ENCODE measurements around the gene ITPR1.

ITPR1 gene

DNA sequence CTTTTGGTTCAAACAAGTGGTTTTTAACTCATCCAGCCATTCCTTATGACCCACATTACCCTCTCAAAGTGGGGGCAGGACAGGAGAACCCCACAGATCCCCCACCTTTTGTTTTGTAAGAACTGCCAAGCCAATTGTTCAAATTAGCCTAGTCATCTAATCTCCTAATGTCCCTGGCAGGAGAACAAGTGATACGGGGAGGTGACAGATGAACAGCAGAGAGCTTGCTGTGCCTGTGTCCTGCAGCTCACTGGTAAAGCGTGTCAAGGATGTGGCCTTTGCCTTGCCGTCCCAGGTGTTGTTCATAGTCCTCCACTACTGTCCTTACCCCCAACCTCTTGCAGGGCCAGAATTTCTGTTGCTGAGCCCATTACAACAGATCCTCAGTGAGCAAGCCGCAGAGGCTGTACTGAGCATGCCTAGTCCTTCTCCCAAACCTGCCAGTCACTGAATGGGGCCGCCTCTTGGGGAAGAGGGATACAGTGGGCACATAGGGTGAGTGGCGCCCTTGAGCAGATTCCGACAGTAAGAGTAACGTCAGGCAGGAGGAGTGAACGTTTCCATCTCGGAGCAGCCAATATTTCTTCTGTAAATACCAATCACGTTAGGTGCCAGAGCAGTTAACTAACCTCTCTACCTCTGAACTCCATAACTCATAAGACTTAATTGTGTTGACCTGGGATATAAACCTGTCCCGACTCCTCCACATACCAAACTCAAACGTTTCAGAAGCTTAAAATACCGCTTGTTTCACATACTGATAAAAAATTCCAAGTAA is 87.4 kb downstream of the ITPR1 start:
- no peaks in the 10 kb centered on the region for H3K4me1 ChIP-seq (ENCODE audit: control insufficient read depth, insufficient read depth, low read length)
- ChIA-PET POLR2A (no interaction called here), CTCF (no interaction called here)
- H3K4me3 ChIP-seq (ENCODE audit: low read depth, low read length) = no peak overlapping the region
- TF ChIP-seq ZBTB8A (tag by site-specific recombination; IDR thresholded peaks at IDR 0.05) (peak; percentile 24; the same call in 1 of the 2 replicates), ZNF791 (tag by site-specific recombination; IDR thresholded peaks at IDR 0.05) (no peak)
- TF ChIP-seq, protein P1, sequence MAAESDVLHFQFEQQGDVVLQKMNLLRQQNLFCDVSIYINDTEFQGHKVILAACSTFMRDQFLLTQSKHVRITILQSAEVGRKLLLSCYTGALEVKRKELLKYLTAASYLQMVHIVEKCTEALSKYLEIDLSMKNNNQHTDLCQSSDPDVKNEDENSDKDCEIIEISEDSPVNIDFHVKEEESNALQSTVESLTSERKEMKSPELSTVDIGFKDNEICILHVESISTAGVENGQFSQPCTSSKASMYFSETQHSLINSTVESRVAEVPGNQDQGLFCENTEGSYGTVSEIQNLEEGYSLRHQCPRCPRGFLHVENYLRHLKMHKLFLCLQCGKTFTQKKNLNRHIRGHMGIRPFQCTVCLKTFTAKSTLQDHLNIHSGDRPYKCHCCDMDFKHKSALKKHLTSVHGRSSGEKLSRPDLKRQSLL (tag by site-specific recombination; IDR thresholded peaks at IDR 0.05) = no peak
- no peaks in the 10 kb centered on the region for H3K36me3 ChIP-seq (ENCODE audit: control insufficient read depth in 2 of 2, insufficient read depth in 1 of 2, low read length in 2 of 2)
- H3K27ac ChIP-seq (ENCODE audit: extremely low read depth, low read depth, low read length) = no peak overlapping the region
- no peaks in the 10 kb centered on the region for H3K9me3 ChIP-seq (ENCODE audit: control insufficient read depth, insufficient read depth, low read depth, low read length)

DNA sequence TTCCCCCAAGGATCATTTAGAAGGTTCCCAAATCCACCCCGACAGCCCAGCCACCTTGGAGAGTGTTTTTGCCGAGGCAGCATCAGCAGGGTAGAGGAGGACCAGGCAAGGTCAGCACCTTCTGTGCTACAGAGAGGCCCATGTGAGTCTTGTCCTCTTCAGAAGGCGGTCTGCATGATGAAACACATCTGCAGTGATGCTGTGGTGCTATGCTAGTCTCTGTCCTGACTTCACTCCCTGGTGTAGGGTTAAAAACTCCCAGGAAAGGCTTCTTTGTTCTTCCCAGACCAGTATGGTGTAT is 87.9 kb downstream of the ITPR1 start:
- POLR2A ChIA-PET = no interaction called here

DNA sequence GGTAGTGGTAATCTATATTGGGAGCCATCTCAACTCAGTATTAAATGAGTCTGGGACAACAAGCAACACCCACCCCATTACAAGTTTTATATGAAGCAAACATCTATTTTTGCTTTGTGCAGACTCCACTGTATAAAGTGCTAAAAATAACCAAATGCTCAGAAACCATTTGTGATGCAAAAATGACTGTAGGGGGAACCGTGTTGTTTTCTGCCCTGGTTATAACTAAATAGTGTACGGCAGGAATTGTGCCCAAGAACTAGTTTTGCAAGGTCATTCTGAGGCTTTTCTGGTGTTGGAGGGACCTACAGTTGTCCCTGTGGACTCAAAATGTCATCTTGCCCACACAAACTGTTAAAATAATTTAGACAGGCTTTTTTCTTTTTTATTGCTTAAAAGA is 88.3 kb downstream of the ITPR1 start:
- no peaks in the 10 kb centered on the region for H3K36me3 ChIP-seq (ENCODE audit: control insufficient read depth in 2 of 2, insufficient read depth in 1 of 2, low read length in 2 of 2)
- H3K4me3 ChIP-seq (ENCODE audit: low read depth, low read length) = no peak overlapping the region
- no peaks in the 10 kb centered on the region for H3K4me1 ChIP-seq (ENCODE audit: control insufficient read depth, insufficient read depth, low read length)
- ChIA-PET POLR2A (no interaction called here), CTCF (no interaction called here)
- H3K9me3 ChIP-seq (ENCODE audit: control insufficient read depth, insufficient read depth, low read depth, low read length) = no peaks in the 10 kb centered on the region
- H3K27ac ChIP-seq (ENCODE audit: extremely low read depth, low read depth, low read length) = no peak overlapping the region
- no peak for TF ChIP-seq ZNF626 (tag by site-specific recombination; IDR thresholded peaks at IDR 0.05)
- TF ChIP-seq ZNF19 (tag by site-specific recombination; IDR thresholded peaks at IDR 0.05; ENCODE audit: low read depth) = no peak
- TF ChIP-seq, protein P2, sequence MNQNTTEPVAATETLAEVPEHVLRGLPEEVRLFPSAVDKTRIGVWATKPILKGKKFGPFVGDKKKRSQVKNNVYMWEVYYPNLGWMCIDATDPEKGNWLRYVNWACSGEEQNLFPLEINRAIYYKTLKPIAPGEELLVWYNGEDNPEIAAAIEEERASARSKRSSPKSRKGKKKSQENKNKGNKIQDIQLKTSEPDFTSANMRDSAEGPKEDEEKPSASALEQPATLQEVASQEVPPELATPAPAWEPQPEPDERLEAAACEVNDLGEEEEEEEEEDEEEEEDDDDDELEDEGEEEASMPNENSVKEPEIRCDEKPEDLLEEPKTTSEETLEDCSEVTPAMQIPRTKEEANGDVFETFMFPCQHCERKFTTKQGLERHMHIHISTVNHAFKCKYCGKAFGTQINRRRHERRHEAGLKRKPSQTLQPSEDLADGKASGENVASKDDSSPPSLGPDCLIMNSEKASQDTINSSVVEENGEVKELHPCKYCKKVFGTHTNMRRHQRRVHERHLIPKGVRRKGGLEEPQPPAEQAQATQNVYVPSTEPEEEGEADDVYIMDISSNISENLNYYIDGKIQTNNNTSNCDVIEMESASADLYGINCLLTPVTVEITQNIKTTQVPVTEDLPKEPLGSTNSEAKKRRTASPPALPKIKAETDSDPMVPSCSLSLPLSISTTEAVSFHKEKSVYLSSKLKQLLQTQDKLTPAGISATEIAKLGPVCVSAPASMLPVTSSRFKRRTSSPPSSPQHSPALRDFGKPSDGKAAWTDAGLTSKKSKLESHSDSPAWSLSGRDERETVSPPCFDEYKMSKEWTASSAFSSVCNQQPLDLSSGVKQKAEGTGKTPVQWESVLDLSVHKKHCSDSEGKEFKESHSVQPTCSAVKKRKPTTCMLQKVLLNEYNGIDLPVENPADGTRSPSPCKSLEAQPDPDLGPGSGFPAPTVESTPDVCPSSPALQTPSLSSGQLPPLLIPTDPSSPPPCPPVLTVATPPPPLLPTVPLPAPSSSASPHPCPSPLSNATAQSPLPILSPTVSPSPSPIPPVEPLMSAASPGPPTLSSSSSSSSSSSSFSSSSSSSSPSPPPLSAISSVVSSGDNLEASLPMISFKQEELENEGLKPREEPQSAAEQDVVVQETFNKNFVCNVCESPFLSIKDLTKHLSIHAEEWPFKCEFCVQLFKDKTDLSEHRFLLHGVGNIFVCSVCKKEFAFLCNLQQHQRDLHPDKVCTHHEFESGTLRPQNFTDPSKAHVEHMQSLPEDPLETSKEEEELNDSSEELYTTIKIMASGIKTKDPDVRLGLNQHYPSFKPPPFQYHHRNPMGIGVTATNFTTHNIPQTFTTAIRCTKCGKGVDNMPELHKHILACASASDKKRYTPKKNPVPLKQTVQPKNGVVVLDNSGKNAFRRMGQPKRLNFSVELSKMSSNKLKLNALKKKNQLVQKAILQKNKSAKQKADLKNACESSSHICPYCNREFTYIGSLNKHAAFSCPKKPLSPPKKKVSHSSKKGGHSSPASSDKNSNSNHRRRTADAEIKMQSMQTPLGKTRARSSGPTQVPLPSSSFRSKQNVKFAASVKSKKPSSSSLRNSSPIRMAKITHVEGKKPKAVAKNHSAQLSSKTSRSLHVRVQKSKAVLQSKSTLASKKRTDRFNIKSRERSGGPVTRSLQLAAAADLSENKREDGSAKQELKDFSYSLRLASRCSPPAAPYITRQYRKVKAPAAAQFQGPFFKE (tag by site-specific recombination; IDR thresholded peaks at IDR 0.05; ENCODE audit: borderline replicate concordance) = no peak
- no peak for TF ChIP-seq ZNF133 (tag by site-specific recombination; IDR thresholded peaks at IDR 0.05)
- TF ChIP-seq KLF9 (tag by site-specific recombination; IDR thresholded peaks at IDR 0.05; ENCODE audit: low read depth) = no peak
- no peak for TF ChIP-seq ZNF596 (tag by site-specific recombination; IDR thresholded peaks at IDR 0.05)
- TF ChIP-seq ZNF121 (tag by site-specific recombination; IDR thresholded peaks at IDR 0.05) = no peak
- TF ChIP-seq, protein P3, sequence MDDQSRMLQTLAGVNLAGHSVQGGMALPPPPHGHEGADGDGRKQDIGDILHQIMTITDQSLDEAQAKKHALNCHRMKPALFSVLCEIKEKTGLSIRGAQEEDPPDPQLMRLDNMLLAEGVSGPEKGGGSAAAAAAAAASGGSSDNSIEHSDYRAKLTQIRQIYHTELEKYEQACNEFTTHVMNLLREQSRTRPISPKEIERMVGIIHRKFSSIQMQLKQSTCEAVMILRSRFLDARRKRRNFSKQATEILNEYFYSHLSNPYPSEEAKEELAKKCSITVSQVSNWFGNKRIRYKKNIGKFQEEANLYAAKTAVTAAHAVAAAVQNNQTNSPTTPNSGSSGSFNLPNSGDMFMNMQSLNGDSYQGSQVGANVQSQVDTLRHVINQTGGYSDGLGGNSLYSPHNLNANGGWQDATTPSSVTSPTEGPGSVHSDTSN (CRISPR knock-in tag; IDR thresholded peaks at IDR 0.05) = no peak

More for the DNA sequence above, 87.9 kb downstream of the ITPR1 start:
- Histone ChIP-seq H3K4me3 (ENCODE audit: low read depth, low read length) (no peak overlapping the region), H3K36me3 (ENCODE audit: control insufficient read depth in 2 of 2, insufficient read depth in 1 of 2, low read length in 2 of 2) (no peaks in the 10 kb centered on the region), H3K4me1 (ENCODE audit: control insufficient read depth, insufficient read depth, low read length) (no peaks in the 10 kb centered on the region), H3K9me3 (ENCODE audit: control insufficient read depth, insufficient read depth, low read depth, low read length) (no peaks in the 10 kb centered on the region), H3K27ac (ENCODE audit: extremely low read depth, low read depth, low read length) (no peak overlapping the region)
- TF ChIP-seq, protein P4, sequence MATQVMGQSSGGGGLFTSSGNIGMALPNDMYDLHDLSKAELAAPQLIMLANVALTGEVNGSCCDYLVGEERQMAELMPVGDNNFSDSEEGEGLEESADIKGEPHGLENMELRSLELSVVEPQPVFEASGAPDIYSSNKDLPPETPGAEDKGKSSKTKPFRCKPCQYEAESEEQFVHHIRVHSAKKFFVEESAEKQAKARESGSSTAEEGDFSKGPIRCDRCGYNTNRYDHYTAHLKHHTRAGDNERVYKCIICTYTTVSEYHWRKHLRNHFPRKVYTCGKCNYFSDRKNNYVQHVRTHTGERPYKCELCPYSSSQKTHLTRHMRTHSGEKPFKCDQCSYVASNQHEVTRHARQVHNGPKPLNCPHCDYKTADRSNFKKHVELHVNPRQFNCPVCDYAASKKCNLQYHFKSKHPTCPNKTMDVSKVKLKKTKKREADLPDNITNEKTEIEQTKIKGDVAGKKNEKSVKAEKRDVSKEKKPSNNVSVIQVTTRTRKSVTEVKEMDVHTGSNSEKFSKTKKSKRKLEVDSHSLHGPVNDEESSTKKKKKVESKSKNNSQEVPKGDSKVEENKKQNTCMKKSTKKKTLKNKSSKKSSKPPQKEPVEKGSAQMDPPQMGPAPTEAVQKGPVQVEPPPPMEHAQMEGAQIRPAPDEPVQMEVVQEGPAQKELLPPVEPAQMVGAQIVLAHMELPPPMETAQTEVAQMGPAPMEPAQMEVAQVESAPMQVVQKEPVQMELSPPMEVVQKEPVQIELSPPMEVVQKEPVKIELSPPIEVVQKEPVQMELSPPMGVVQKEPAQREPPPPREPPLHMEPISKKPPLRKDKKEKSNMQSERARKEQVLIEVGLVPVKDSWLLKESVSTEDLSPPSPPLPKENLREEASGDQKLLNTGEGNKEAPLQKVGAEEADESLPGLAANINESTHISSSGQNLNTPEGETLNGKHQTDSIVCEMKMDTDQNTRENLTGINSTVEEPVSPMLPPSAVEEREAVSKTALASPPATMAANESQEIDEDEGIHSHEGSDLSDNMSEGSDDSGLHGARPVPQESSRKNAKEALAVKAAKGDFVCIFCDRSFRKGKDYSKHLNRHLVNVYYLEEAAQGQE (tag by site-specific recombination; IDR thresholded peaks at IDR 0.05) = peak; percentile 87
- TF ChIP-seq ZSCAN30 (tag by site-specific recombination; IDR thresholded peaks at IDR 0.05) = no peak
- TF ChIP-seq, protein P5, sequence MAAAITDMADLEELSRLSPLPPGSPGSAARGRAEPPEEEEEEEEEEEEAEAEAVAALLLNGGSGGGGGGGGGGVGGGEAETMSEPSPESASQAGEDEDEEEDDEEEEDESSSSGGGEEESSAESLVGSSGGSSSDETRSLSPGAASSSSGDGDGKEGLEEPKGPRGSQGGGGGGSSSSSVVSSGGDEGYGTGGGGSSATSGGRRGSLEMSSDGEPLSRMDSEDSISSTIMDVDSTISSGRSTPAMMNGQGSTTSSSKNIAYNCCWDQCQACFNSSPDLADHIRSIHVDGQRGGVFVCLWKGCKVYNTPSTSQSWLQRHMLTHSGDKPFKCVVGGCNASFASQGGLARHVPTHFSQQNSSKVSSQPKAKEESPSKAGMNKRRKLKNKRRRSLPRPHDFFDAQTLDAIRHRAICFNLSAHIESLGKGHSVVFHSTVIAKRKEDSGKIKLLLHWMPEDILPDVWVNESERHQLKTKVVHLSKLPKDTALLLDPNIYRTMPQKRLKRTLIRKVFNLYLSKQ (tag by site-specific recombination; IDR thresholded peaks at IDR 0.05; ENCODE audit: borderline replicate concordance) = no peak
- CTCF ChIA-PET = no interaction called here

Data from HEK293 (cell line).